Iris pigment epithelial cell (primary cell): ENCODE measurements around the gene ADGRA1.

Experiments used
- DNase-seq: peaks from one replicate; pipeline ENCODE4 v3.0.0-alpha.2; 2011; ENCODE audit warnings: low read depth

The ADGRA1 gene

GRCh38 chr10:133180192-133180964, 92.7 kb downstream of the ADGRA1 start:
- no peak for DNase-seq

GRCh38 chr10:133180965-133181639, 93.4 kb downstream of the ADGRA1 start:
- no peak for DNase-seq
